GM23338 (cell line): Measurements from ENCODE around the gene DOCK10. TPM values are rescaled to one million over a fixed set of nuclear protein-coding genes. Genes with fewer than 3 reads are reported as not detected.

ENCODE experiments used
- ATAC-seq: fragments of 200-7000 bp; cut with Tn5 transposase; 3 replicates; pipeline ENCODE4 v1.9.1; 2020
- DNase-seq: peaks from one replicate; pipeline ENCODE4 v3.0.0-alpha.2; 2015; ENCODE audit warnings: low spot score
- H2AFZ ChIP-seq: fragments of 200-600 bp; sonication (generic); 2 replicates; pipeline ENCODE4 v1.8.0; 2016; ENCODE audit warnings: antibody characterized with exemption, mild to moderate bottlenecking, moderate library complexity
- H3F3A ChIP-seq: fragments of 200-600 bp; sonication (generic); replicated peaks from 2 replicates; pipeline ENCODE4 v1.8.0; 2017; ENCODE audit warnings: antibody characterized with exemption, mixed run types, low read depth
- H3K27ac ChIP-seq: fragments of 200-600 bp; sonication (generic); 2 replicates; pipeline ENCODE4 v1.6.1; 2016; ENCODE audit warnings: low read depth
- H3K27me3 ChIP-seq: fragments of 200-600 bp; sonication (generic); 2 replicates; pipeline ENCODE4 v1.8.0; 2016; ENCODE audit warnings: mild to moderate bottlenecking, mixed run types, moderate library complexity; ENCODE audit not compliant: insufficient read depth
- H3K36me3 ChIP-seq: fragments of 200-600 bp; sonication (generic); 2 replicates; pipeline ENCODE4 v1.8.0; 2016; ENCODE audit warnings: mild to moderate bottlenecking; ENCODE audit not compliant: insufficient read depth
- H3K4me1 ChIP-seq: fragments of 200-600 bp; sonication (generic); 2 replicates; pipeline ENCODE4 v1.8.0; 2016; ENCODE audit warnings: mild to moderate bottlenecking, moderate library complexity; ENCODE audit not compliant: insufficient read depth
- H3K4me2 ChIP-seq: fragments of 200-600 bp; sonication (generic); 2 replicates; pipeline ENCODE4 v1.7.1; 2017; ENCODE audit warnings: mixed run types
- H3K4me3 ChIP-seq: fragments of 200-600 bp; sonication (generic); 2 replicates; pipeline ENCODE4 v1.6.1; 2016; ENCODE audit warnings: mixed run types
- H3K79me2 ChIP-seq: fragments of 200-600 bp; sonication (generic); replicated peaks from 2 replicates; pipeline ENCODE4 v1.8.0; 2017; ENCODE audit warnings: mild to moderate bottlenecking; ENCODE audit not compliant: insufficient read depth
- H3K9me2 ChIP-seq: fragments of 200-600 bp; sonication (generic); 2 replicates; pipeline ENCODE4 v1.8.0; 2017; ENCODE audit not compliant: insufficient read depth
- H4K20me1 ChIP-seq: fragments of 200-600 bp; sonication (generic); replicated peaks from 2 replicates; pipeline ENCODE4 v1.8.0; 2017; ENCODE audit warnings: mild to moderate bottlenecking; ENCODE audit not compliant: insufficient read depth
- H3K27ac Mint-ChIP-seq: 2 replicates; pipeline ENCODE4 v1.8.0; 2020; ENCODE audit warnings: inconsistent platforms, mild to moderate bottlenecking, moderate library complexity, mixed read lengths
- H3K27me3 Mint-ChIP-seq: 3 replicates; pipeline ENCODE4 v1.8.0; 2022; ENCODE audit warnings: low read depth, mild to moderate bottlenecking, moderate library complexity, mixed read lengths, inconsistent platforms; ENCODE audit not compliant: insufficient read depth, poor library complexity
- H3K36me3 Mint-ChIP-seq: 3 replicates; pipeline ENCODE4 v1.8.0; 2021; ENCODE audit warnings: low read depth, mild to moderate bottlenecking, inconsistent platforms, moderate library complexity, mixed read lengths
- H3K4me1 Mint-ChIP-seq: 3 replicates; pipeline ENCODE4 v1.8.0; 2020; ENCODE audit warnings: mild to moderate bottlenecking, inconsistent platforms, mixed read lengths
- H3K4me3 Mint-ChIP-seq: 3 replicates; pipeline ENCODE4 v1.8.0; 2021; ENCODE audit warnings: moderate library complexity, mild to moderate bottlenecking, inconsistent platforms, mixed read lengths
- H3K9me3 Mint-ChIP-seq: 3 replicates; pipeline ENCODE4 v1.8.0; 2020; ENCODE audit warnings: moderate library complexity, mild to moderate bottlenecking, inconsistent platforms, mixed read lengths
- CREB1 ChIP-seq: fragments of 250-450 bp; sonication (Bioruptor Pico); IDR thresholded peaks from 2 replicates; pipeline ENCODE4 v1.5.0; 2020; ENCODE audit warnings: low read depth, mild to moderate bottlenecking, moderate library complexity
- ETS1 ChIP-seq: IDR thresholded peaks from 2 replicates; pipeline ENCODE4 v1.6.1; 2016; ENCODE audit warnings: antibody characterized with exemption
- EZH2 ChIP-seq: fragments of 200-600 bp; sonication (generic); IDR thresholded peaks from one replicate; pipeline ENCODE4 v1.8.0; 2017; ENCODE audit warnings: antibody characterized with exemption, mild to moderate bottlenecking, low read depth; ENCODE audit not compliant: unreplicated experiment
- EZH2phosphoT487 ChIP-seq: fragments of 200-600 bp; sonication (generic); IDR thresholded peaks from one replicate; pipeline ENCODE4 v1.8.1; 2018; ENCODE audit warnings: antibody characterized with exemption; ENCODE audit not compliant: unreplicated experiment
- JUNB ChIP-seq: IDR thresholded peaks from one replicate; pipeline ENCODE4 v1.6.1; 2016; ENCODE audit warnings: antibody characterized with exemption; ENCODE audit not compliant: unreplicated experiment
- NANOG ChIP-seq: IDR thresholded peaks from 2 replicates; pipeline ENCODE4 v1.6.1; 2016; ENCODE audit warnings: antibody characterized with exemption, borderline replicate concordance
- POLR2AphosphoS5 ChIP-seq: IDR thresholded peaks from 2 replicates; pipeline ENCODE4 v1.6.1; 2016; ENCODE audit warnings: antibody characterized with exemption, low read depth
- STAT1 ChIP-seq: IDR thresholded peaks from one replicate; pipeline ENCODE4 v1.6.1; 2016; ENCODE audit warnings: antibody characterized with exemption; ENCODE audit not compliant: unreplicated experiment
- ZNF114 ChIP-seq: fragments of 250-450 bp; sonication (Bioruptor Pico); IDR thresholded peaks from 2 replicates; pipeline ENCODE4 v1.5.0; 2020; ENCODE audit warnings: mild to moderate bottlenecking, moderate library complexity
- ZNF331 ChIP-seq: fragments of 250-450 bp; sonication (Bioruptor Pico); IDR thresholded peaks from 2 replicates; pipeline ENCODE4 v1.5.0; 2020; ENCODE audit warnings: low read depth, mild to moderate bottlenecking, moderate library complexity
- ZNF462 ChIP-seq: fragments of 250-450 bp; sonication (Bioruptor Pico); IDR thresholded peaks from 2 replicates; pipeline ENCODE4 v1.5.0; 2020; ENCODE audit warnings: mild to moderate bottlenecking, moderate library complexity
- polyA plus RNA-seq: library from polyadenylated mRNA; unstranded; fragments of >200 nt; fragmentation: Nextera tagmentation; extraction: Ambion mirVana; gene quantifications from 2 replicates; pipeline ENCODE4 v1.2.1, GENCODE V29; 2016
- total RNA-seq: library from RNA; depleted of rRNA; stranded (reverse); fragments of >200 nt; shearing (Covaris generic); gene quantifications from 2 replicates; pipeline ENCODE4 v1.2.3, GENCODE V29; 2014
- TF ChIP-seq, protein P1 (sequence below), 2 experiments: fragments of 200-600 bp in 1 of 2; sonication (generic) in 1 of 2; conservative IDR thresholded peaks; 2 replicates each; pipeline versions ENCODE4 v1.5.1 to v1.6.1; 2016 to 2017; ENCODE audit warnings: antibody characterized with exemption in 2 of 2, low read depth in 2 of 2, mild to moderate bottlenecking in 2 of 2, moderate library complexity in 1 of 2
- TF ChIP-seq, protein P2 (sequence below): IDR thresholded peaks from one replicate; pipeline ENCODE4 v1.6.1; 2018; ENCODE audit warnings: antibody characterized with exemption; ENCODE audit not compliant: unreplicated experiment

DOCK10 gene
- total and polyA plus RNA-seq, 2 experiments from 2014 or later, result 1.0 to 1.7 TPM

DNA sequence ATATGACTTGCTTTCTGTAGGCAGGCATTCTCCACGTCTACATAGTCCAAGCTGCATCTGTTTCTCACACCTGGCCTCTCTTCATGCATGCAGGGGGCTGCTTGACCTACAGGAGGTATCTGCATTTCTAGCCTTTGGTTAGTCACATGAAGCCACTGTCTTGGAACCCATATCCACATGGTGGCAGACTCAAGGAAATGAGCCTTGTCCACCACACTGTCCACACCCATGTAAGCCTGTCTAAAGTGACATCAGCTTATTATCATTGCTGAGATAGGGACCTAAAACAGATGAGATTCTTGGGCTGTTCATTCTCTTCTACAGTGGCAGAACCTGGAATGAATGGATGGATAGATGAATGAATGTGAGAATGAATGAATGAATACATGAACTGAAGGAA lies 160.4 kb downstream of the DOCK10 start (continued):
- TF ChIP-seq CREB1 (CRISPR knock-in tag), result no peak

DNA sequence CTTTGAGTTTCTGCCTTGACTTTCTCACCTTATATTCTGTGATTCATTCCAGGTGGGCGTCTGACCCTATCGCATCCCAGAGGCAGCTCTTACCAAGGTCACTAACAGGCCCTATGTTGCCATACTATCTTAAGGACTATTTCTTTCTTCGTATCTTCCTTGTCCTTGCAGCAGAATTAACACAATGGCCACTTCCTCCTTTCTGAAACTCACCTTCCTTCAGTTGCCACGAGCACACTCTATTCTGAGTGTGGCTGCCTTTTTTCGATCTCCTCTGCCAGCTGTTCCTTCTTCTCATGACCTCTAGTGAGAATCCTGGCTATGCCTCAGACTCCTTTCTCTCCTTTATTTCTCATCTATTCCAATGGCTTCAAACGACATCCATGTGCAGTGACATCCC lies 165.7 kb downstream of the DOCK10 start:
- DNase-seq (no peak), ATAC-seq (no peak)
- no peaks in the 10 kb centered on the region for H3K36me3 ChIP-seq
- no peaks in the 10 kb centered on the region for H3K4me1 Mint-ChIP-seq
- H3K27ac ChIP-seq, result no peak overlapping the region
- no peaks in the 10 kb centered on the region for H3K79me2 ChIP-seq
- H3K36me3 Mint-ChIP-seq, result no peaks in the 10 kb centered on the region
- no peak overlapping the region for H3K4me3 Mint-ChIP-seq
- no peak overlapping the region for H2AFZ ChIP-seq
- H3K4me1 ChIP-seq, result no peaks in the 10 kb centered on the region
- H3K4me3 ChIP-seq, result no peak overlapping the region
- H3K9me2 ChIP-seq, result no peaks in the 10 kb centered on the region
- no peaks in the 10 kb centered on the region for H4K20me1 ChIP-seq
- H3K27me3 Mint-ChIP-seq, result peaks cover 3% of the 10 kb centered on the region
- H3F3A ChIP-seq, result no peaks in the 10 kb centered on the region
- H3K27me3 ChIP-seq, result no peaks in the 10 kb centered on the region
- no peaks in the 10 kb centered on the region for H3K9me3 Mint-ChIP-seq
- H3K27ac Mint-ChIP-seq, result no peak overlapping the region
- no peak overlapping the region for H3K4me2 ChIP-seq
- TF ChIP-seq JUNB (no peak), ZNF462 (CRISPR knock-in tag) (no peak), EZH2phosphoT487 (no peak), ZNF114 (CRISPR knock-in tag) (no peak), POLR2AphosphoS5 (no peak), ZNF331 (CRISPR knock-in tag) (no peak), EZH2 (no peak), NANOG (no peak), ETS1 (no peak), STAT1 (no peak), CREB1 (CRISPR knock-in tag) (no peak)
- TF ChIP-seq, protein P1, sequence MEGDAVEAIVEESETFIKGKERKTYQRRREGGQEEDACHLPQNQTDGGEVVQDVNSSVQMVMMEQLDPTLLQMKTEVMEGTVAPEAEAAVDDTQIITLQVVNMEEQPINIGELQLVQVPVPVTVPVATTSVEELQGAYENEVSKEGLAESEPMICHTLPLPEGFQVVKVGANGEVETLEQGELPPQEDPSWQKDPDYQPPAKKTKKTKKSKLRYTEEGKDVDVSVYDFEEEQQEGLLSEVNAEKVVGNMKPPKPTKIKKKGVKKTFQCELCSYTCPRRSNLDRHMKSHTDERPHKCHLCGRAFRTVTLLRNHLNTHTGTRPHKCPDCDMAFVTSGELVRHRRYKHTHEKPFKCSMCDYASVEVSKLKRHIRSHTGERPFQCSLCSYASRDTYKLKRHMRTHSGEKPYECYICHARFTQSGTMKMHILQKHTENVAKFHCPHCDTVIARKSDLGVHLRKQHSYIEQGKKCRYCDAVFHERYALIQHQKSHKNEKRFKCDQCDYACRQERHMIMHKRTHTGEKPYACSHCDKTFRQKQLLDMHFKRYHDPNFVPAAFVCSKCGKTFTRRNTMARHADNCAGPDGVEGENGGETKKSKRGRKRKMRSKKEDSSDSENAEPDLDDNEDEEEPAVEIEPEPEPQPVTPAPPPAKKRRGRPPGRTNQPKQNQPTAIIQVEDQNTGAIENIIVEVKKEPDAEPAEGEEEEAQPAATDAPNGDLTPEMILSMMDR (conservative IDR thresholded peaks at IDR 0.05; ENCODE audit: low read depth in 2 of 2), result no peak
- TF ChIP-seq, protein P2, sequence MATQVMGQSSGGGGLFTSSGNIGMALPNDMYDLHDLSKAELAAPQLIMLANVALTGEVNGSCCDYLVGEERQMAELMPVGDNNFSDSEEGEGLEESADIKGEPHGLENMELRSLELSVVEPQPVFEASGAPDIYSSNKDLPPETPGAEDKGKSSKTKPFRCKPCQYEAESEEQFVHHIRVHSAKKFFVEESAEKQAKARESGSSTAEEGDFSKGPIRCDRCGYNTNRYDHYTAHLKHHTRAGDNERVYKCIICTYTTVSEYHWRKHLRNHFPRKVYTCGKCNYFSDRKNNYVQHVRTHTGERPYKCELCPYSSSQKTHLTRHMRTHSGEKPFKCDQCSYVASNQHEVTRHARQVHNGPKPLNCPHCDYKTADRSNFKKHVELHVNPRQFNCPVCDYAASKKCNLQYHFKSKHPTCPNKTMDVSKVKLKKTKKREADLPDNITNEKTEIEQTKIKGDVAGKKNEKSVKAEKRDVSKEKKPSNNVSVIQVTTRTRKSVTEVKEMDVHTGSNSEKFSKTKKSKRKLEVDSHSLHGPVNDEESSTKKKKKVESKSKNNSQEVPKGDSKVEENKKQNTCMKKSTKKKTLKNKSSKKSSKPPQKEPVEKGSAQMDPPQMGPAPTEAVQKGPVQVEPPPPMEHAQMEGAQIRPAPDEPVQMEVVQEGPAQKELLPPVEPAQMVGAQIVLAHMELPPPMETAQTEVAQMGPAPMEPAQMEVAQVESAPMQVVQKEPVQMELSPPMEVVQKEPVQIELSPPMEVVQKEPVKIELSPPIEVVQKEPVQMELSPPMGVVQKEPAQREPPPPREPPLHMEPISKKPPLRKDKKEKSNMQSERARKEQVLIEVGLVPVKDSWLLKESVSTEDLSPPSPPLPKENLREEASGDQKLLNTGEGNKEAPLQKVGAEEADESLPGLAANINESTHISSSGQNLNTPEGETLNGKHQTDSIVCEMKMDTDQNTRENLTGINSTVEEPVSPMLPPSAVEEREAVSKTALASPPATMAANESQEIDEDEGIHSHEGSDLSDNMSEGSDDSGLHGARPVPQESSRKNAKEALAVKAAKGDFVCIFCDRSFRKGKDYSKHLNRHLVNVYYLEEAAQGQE, result no peak
